H9 (cell line): ENCODE results near the gene ZNRF2. TPM values are rescaled to one million over a fixed set of nuclear protein-coding genes. Genes with fewer than 3 reads are reported as not detected.

Source experiments
- DNase-seq: peaks from one replicate; pipeline ENCODE4 v3.0.0-alpha.2; 2017
- H2AFZ ChIP-seq: one replicate; pipeline ENCODE4 v1.6.1; 2013; ENCODE audit warnings: mild to moderate bottlenecking, low read length, control low read depth, moderate library complexity
- H2AK5ac ChIP-seq: 2 replicates; pipeline ENCODE4 v1.6.1; 2013; ENCODE audit warnings: low read length, control low read depth, mixed read lengths; ENCODE audit not compliant: insufficient read length
- H2BK120ac ChIP-seq: one replicate; pipeline ENCODE4 v1.6.1; 2013; ENCODE audit warnings: low read depth, mild to moderate bottlenecking, low read length, control low read depth, inconsistent platforms; ENCODE audit not compliant: poor library complexity, severe bottlenecking
- H2BK12ac ChIP-seq: 2 replicates; pipeline ENCODE4 v1.6.1; 2013; ENCODE audit warnings: low read length, control low read depth, mixed read lengths, low read depth; ENCODE audit not compliant: insufficient read length
- H2BK15ac ChIP-seq: 2 replicates; pipeline ENCODE4 v1.6.1; 2013; ENCODE audit warnings: low read depth, low read length, control low read depth
- H2BK20ac ChIP-seq: one replicate; pipeline ENCODE4 v1.6.1; 2013; ENCODE audit warnings: low read depth, mild to moderate bottlenecking, low read length, control low read depth, inconsistent platforms; ENCODE audit not compliant: poor library complexity, severe bottlenecking
- H2BK5ac ChIP-seq: 2 replicates; pipeline ENCODE4 v1.6.1; 2013; ENCODE audit warnings: low read length, control low read depth, mixed read lengths; ENCODE audit not compliant: insufficient read length
- H3K14ac ChIP-seq: 2 replicates; pipeline ENCODE4 v1.6.1; 2013; ENCODE audit warnings: low read length, control low read depth; ENCODE audit not compliant: insufficient read depth
- H3K18ac ChIP-seq: 2 replicates; pipeline ENCODE4 v1.6.1; 2013; ENCODE audit warnings: low read depth, mild to moderate bottlenecking, mixed read lengths, low read length, control low read depth; ENCODE audit not compliant: insufficient read length
- H3K23ac ChIP-seq: 2 replicates; pipeline ENCODE4 v1.6.1; 2013; ENCODE audit warnings: low read length, control low read depth, mixed read lengths, low read depth; ENCODE audit not compliant: insufficient read length
- H3K23me2 ChIP-seq: 2 replicates; pipeline ENCODE4 v1.6.1; 2013; ENCODE audit warnings: low read depth, mild to moderate bottlenecking, mixed read lengths, low read length, control low read depth; ENCODE audit not compliant: insufficient read length, poor library complexity, severe bottlenecking
- H3K27ac ChIP-seq: 2 replicates; pipeline ENCODE4 v1.5.1; 2013; ENCODE audit warnings: low read length, control low read depth, mixed read lengths, low read depth; ENCODE audit not compliant: insufficient read length
- H3K27me3 ChIP-seq: 2 replicates; pipeline ENCODE4 v1.6.1; 2013; ENCODE audit warnings: low read length, control low read depth, inconsistent platforms; ENCODE audit not compliant: insufficient read depth
- H3K4ac ChIP-seq: 2 replicates; pipeline ENCODE4 v1.6.1; 2013; ENCODE audit warnings: low read depth, mild to moderate bottlenecking, control low read depth, inconsistent platforms, low read length, moderate library complexity
- H3K4me1 ChIP-seq: 2 replicates; pipeline ENCODE4 v1.6.1; 2013; ENCODE audit warnings: low read length, control low read depth, inconsistent platforms; ENCODE audit not compliant: insufficient read depth
- H3K4me2 ChIP-seq: 2 replicates; pipeline ENCODE4 v1.6.1; 2013; ENCODE audit warnings: low read length, control low read depth, mixed read lengths; ENCODE audit not compliant: insufficient read length, insufficient read depth
- H3K56ac ChIP-seq: 2 replicates; pipeline ENCODE4 v1.6.1; 2013; ENCODE audit warnings: low read depth, mild to moderate bottlenecking, mixed read lengths, low read length, control low read depth; ENCODE audit not compliant: insufficient read length
- H3K79me1 ChIP-seq: 2 replicates; pipeline ENCODE4 v1.6.1; 2013; ENCODE audit warnings: low read depth, mild to moderate bottlenecking, moderate library complexity, low read length, control low read depth, inconsistent platforms; ENCODE audit not compliant: insufficient read depth, poor library complexity, severe bottlenecking
- H3K79me2 ChIP-seq: 2 replicates; pipeline ENCODE4 v1.6.1; 2013; ENCODE audit warnings: low read length, control low read depth, inconsistent platforms; ENCODE audit not compliant: insufficient read depth
- H3K9ac ChIP-seq: 2 replicates; pipeline ENCODE4 v1.6.1; 2013; ENCODE audit warnings: low read length, control low read depth, mixed read lengths; ENCODE audit not compliant: insufficient read length; ENCODE audit errors: extremely low read depth
- H3K9me3 ChIP-seq: one replicate; pipeline ENCODE4 v1.6.1; 2013; ENCODE audit warnings: low read depth, low read length, inconsistent platforms; ENCODE audit not compliant: control insufficient read depth
- H3T11ph ChIP-seq: one replicate; pipeline ENCODE4 v1.6.1; 2013; ENCODE audit warnings: mild to moderate bottlenecking, low read length, control low read depth, inconsistent platforms
- H4K20me1 ChIP-seq: one replicate; pipeline ENCODE4 v1.6.1; 2013; ENCODE audit not compliant: control insufficient read depth, insufficient read length, insufficient read depth
- H4K5ac ChIP-seq: 2 replicates; pipeline ENCODE4 v1.6.1; 2013; ENCODE audit warnings: low read depth, mild to moderate bottlenecking, mixed read lengths, low read length, control low read depth; ENCODE audit not compliant: insufficient read length
- H4K8ac ChIP-seq: replicated peaks from 2 replicates; pipeline ENCODE4 v1.6.1; 2013; ENCODE audit warnings: low read length, control low read depth, mixed read lengths, low read depth; ENCODE audit not compliant: insufficient read length
- H4K91ac ChIP-seq: 2 replicates; pipeline ENCODE4 v1.6.1; 2013; ENCODE audit warnings: low read depth, mild to moderate bottlenecking, moderate library complexity, mixed read lengths, low read length, control low read depth; ENCODE audit not compliant: insufficient read length
- H3K27ac Mint-ChIP-seq, 3 experiments: 2 replicates in 2 of 3; 3 replicates in 1 of 3; pipeline ENCODE4 v1.8.0; 2020 to 2021; ENCODE audit warnings: mixed read lengths in 3 of 3, mild to moderate bottlenecking in 1 of 3, moderate library complexity in 1 of 3
- H3K27me3 Mint-ChIP-seq: 2 replicates; pipeline ENCODE4 v1.8.0; 2021; ENCODE audit warnings: low read depth, mild to moderate bottlenecking, moderate library complexity, mixed read lengths
- H3K36me3 Mint-ChIP-seq, 3 experiments: 2 replicates in 2 of 3; 3 replicates in 1 of 3; pipeline ENCODE4 v1.8.0; 2020 to 2021; ENCODE audit warnings: low read depth in 3 of 3, mixed read lengths in 3 of 3; ENCODE audit not compliant: insufficient read depth in 1 of 3
- H3K4me1 Mint-ChIP-seq, 2 experiments: 2 replicates each; pipeline ENCODE4 v1.8.0; 2020; ENCODE audit warnings: mixed read lengths in 2 of 2
- H3K4me3 Mint-ChIP-seq, 2 experiments: 2 replicates in 1 of 2; 3 replicates in 1 of 2; pipeline ENCODE4 v1.8.0; 2020 to 2021; ENCODE audit warnings: mild to moderate bottlenecking in 2 of 2, mixed read lengths in 2 of 2, moderate library complexity in 1 of 2
- H3K9me3 Mint-ChIP-seq, 2 experiments: 2 replicates in 1 of 2; 3 replicates in 1 of 2; pipeline ENCODE4 v1.8.0; 2020; ENCODE audit warnings: mild to moderate bottlenecking in 2 of 2, mixed read lengths in 2 of 2, moderate library complexity in 1 of 2
- WGBS: extraction: QIAGEN DNeasy Blood & Tissue Kit; methylation state at CpG from one replicate; pipeline ENCODE4 v1.1.7; 2013; ENCODE audit warnings: missing lambda C conversion rate, low lambda C conversion rate, mixed read lengths; ENCODE audit not compliant: insufficient read length; ENCODE audit errors: extremely low coverage; 5-methylcytosine and 5-hydroxymethylcytosine counted together
- total RNA-seq: library from RNA; stranded (reverse); gene quantifications from 2 replicates; pipeline ENCODE4 v1.2.1, GENCODE V29; 2021
- TF ChIP-seq, protein P1 (sequence below): fragments of 200-600 bp; sonication (generic); conservative IDR thresholded peaks from 3 replicates; pipeline ENCODE4 v1.8.0; 2021; ENCODE audit warnings: antibody characterized with exemption, mild to moderate bottlenecking

ZNRF2 gene
- total RNA-seq, 1 experiment from 2014 or later: 16.5 TPM

DNA sequence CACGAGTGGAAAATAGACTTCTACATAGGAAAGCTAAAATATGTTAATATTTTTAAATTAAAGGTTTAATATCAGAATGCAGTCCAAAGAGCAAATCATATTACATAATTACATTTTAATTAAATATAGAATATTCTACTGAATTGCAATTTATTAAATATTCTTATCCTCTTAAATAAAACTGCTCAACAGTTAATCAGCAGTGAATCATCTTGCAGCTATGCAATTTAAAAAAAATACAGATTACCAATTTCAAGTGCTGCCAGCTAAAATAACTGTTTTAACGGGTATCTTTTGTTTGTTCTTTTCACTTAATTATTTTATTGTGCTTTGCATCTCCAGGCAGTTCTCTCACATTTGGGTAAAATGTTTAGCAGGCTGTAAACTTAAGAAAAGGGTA, 82.2 kb downstream of the ZNRF2 start:
- Histone ChIP-seq H2BK15ac (no peak overlapping the region), H3K27ac (no peak overlapping the region), H3K79me2 (no peaks in the 10 kb centered on the region), H3K4ac (no peak overlapping the region), H4K91ac (no peak overlapping the region), H2AK5ac (no peak overlapping the region), H2BK12ac (no peak overlapping the region), H3K14ac (no peak overlapping the region), H3K79me1 (no peaks in the 10 kb centered on the region), H3K9ac (no peak overlapping the region), H3K4me2 (no peak overlapping the region), H4K5ac (no peak overlapping the region), H2BK20ac (no peak overlapping the region), H4K8ac (no peak overlapping the region), H4K20me1 (no peaks in the 10 kb centered on the region), H2AFZ (no peak overlapping the region), H2BK5ac (no peak overlapping the region), H2BK120ac (no peak overlapping the region), H3K27me3 (no peaks in the 10 kb centered on the region), H3K23me2 (no peaks in the 10 kb centered on the region), H3K9me3 (no peaks in the 10 kb centered on the region), H3K56ac (no peak overlapping the region), H3K18ac (no peak overlapping the region), H3K4me1 (no peaks in the 10 kb centered on the region), H3T11ph (no peak overlapping the region), H3K23ac (no peak overlapping the region)
- Mint-ChIP-seq H3K27me3 (no peaks in the 10 kb centered on the region), H3K36me3 (peaks cover 4 to 10% (median 4%) of the 10 kb centered on the region in 3 experiments; a peak in 6 of 7 replicates), H3K4me1 (peaks cover 6 to 15% of the 10 kb centered on the region in 2 experiments), H3K9me3 (no peaks in the 10 kb centered on the region), H3K27ac (no peak overlapping the region), H3K4me3 (no peak overlapping the region)
- no CpG with 5 or more reads among the region's 2 CpGs for WGBS
- no peak for DNase-seq
- TF ChIP-seq, protein P1, sequence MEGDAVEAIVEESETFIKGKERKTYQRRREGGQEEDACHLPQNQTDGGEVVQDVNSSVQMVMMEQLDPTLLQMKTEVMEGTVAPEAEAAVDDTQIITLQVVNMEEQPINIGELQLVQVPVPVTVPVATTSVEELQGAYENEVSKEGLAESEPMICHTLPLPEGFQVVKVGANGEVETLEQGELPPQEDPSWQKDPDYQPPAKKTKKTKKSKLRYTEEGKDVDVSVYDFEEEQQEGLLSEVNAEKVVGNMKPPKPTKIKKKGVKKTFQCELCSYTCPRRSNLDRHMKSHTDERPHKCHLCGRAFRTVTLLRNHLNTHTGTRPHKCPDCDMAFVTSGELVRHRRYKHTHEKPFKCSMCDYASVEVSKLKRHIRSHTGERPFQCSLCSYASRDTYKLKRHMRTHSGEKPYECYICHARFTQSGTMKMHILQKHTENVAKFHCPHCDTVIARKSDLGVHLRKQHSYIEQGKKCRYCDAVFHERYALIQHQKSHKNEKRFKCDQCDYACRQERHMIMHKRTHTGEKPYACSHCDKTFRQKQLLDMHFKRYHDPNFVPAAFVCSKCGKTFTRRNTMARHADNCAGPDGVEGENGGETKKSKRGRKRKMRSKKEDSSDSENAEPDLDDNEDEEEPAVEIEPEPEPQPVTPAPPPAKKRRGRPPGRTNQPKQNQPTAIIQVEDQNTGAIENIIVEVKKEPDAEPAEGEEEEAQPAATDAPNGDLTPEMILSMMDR: no peak
